HepG2 (cell line): Measurements from ENCODE around the gene RPRD2.

Experiments used
- BRD4 ChIP-seq: sonication (generic); formaldehyde crosslinking; IDR thresholded peaks from 2 replicates; pipeline ENCODE4 v1.4.0; 2020; ENCODE audit warnings: missing genetic modification reagents
- ELF3 ChIP-seq: IDR thresholded peaks from 2 replicates; pipeline ENCODE4 v1.6.1; 2016; ENCODE audit warnings: missing genetic modification reagents, missing compliant biosample characterization
- MAF1 ChIP-seq: sonication (generic); formaldehyde crosslinking; IDR thresholded peaks from 2 replicates; pipeline ENCODE4 v1.5.0; 2020; ENCODE audit warnings: missing genetic modification reagents, borderline replicate concordance
- MXI1 ChIP-seq: IDR thresholded peaks from 3 replicates; pipeline ENCODE4 v1.6.1; 2012; ENCODE audit warnings: low read depth, low read length, inconsistent platforms, borderline replicate concordance
- NR2C2 ChIP-seq: sonication (generic); formaldehyde crosslinking; IDR thresholded peaks from 2 replicates; pipeline ENCODE4 v1.4.0; 2020; ENCODE audit warnings: missing genetic modification reagents, mild to moderate bottlenecking, moderate library complexity, borderline replicate concordance
- RXRB ChIP-seq: IDR thresholded peaks from 2 replicates; pipeline ENCODE4 v1.6.1; 2016; ENCODE audit warnings: borderline replicate concordance, missing genetic modification reagents, missing compliant biosample characterization
- SIN3A ChIP-seq: IDR thresholded peaks from 2 replicates; pipeline ENCODE4 v1.6.1; 2011; ENCODE audit warnings: low read depth, mild to moderate bottlenecking, control low read depth, low read length, borderline replicate concordance

GRCh38 chr1:150484861-150485260 is 120.9 kb downstream of the RPRD2 start:
- no peak for TF ChIP-seq MAF1
- TF ChIP-seq NR2C2 = no peak
- TF ChIP-seq ELF3 = no peak
- no peak for TF ChIP-seq SIN3A
- TF ChIP-seq BRD4 (CRISPR knock-in tag) = no peak
- TF ChIP-seq MXI1 = no peak
- TF ChIP-seq RXRB (CRISPR knock-in tag) = no peak
